ENCODE data around the gene PINK1.

GRCh38 chr1:20603504-20604464 is 29.5 kb upstream of the PINK1 start:
- TF ChIP-seq EZH2phosphoT487 (IDR thresholded peaks at IDR 0.05; ENCODE audit: low read depth) (no peak), CTCF (IDR thresholded peaks at IDR 0.05; ENCODE audit: low read depth, low read length) (no peak)
